ENCODE data around the gene TRAF3. TPM values are rescaled to one million over a fixed set of nuclear protein-coding genes. Genes with fewer than 3 reads are reported as not detected.
"Not testable (repeated sequence)": the region's sequence is repeated elsewhere in the genome, so short reads cannot be mapped to it uniquely, and the experiment has no call there.

Gene TRAF3
- total RNA-seq, 4 donors from 2014 or later: 12.6 to 44.9 (median 28.1) TPM

- TF ChIP-seq CTCF (IDR thresholded peaks at IDR 0.05): no peak
- no peak for DNase-seq (ENCODE audit: low spot score)
- no peak for ATAC-seq (ENCODE audit: low FRiP score)
Observed at GRCh38 chr14:102830474-102831045, 53.3 kb downstream of the TRAF3 start.

- TF ChIP-seq CTCF (IDR thresholded peaks at IDR 0.05): no peak
- ATAC-seq (ENCODE audit: low FRiP score): no peak
- no peak for DNase-seq (ENCODE audit: low spot score)
Observed at GRCh38 chr14:102831163-102831804, 54.0 kb downstream of the TRAF3 start.

DNA sequence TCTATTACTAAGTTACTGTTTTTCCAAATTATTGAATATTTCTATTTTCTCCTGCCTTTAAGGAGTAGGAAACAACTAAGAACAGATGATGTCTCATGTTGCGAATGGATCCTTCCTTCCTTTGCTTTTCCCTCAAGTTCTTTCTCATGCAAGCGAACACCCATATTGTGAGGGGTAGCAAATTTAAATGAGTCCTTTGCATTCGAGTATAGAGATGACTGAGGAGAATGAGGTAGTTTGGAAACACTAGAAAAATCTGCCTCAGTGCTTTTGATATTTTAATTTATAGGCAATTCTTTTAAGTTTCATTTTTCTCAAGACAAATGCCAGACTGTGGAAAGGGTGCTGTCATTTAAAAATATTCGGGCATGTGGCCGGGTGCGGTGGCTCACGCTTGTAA, 56.1 kb downstream of the TRAF3 start:
- ATAC-seq (ENCODE audit: low FRiP score) (no peak), DNase-seq (ENCODE audit: low spot score) (no peak)
- no peak for TF ChIP-seq CTCF (IDR thresholded peaks at IDR 0.05)

DNA sequence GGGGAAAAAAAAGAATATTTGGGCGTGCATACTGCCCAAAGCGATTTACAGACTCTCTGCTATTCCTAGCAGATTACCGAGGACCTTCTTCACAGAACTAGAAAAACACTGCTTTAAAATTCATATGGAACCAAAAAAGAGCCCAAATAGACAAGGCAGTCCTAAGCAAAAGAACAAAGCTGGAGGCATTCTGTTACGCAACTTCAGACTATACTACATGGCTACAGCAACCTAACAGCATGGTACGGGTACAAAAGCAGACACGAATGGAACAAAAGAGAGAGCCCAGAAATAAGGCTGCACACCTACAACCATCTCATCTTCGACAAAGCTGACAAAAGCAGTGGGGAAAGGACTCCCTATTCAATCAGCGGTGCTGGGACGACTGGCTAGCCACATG, 56.7 kb downstream of the TRAF3 start:
- DNase-seq (ENCODE audit: low spot score) (no peak), ATAC-seq (ENCODE audit: low FRiP score) (no peak)
- no peak for TF ChIP-seq CTCF (IDR thresholded peaks at IDR 0.05)

- TF ChIP-seq CTCF (IDR thresholded peaks at IDR 0.05): no peak
- ATAC-seq (ENCODE audit: low FRiP score): no peak
- DNase-seq (ENCODE audit: low spot score): no peak
Observed at GRCh38 chr14:102835959-102836358, 58.7 kb downstream of the TRAF3 start.

- DNase-seq (ENCODE audit: low spot score); ATAC-seq (ENCODE audit: low FRiP score): not testable (repeated sequence)
Observed at GRCh38 chr14:102837120-102837519, 59.9 kb downstream of the TRAF3 start.

GRCh38 chr14:102838501-102838900, 61.3 kb downstream of the TRAF3 start:
- ATAC-seq (ENCODE audit: low FRiP score) (no peak), DNase-seq (ENCODE audit: low spot score) (no peak)
- no peak for TF ChIP-seq CTCF (IDR thresholded peaks at IDR 0.05)
